ENCODE results near the gene IL4I1.

Gene IL4I1

DNA sequence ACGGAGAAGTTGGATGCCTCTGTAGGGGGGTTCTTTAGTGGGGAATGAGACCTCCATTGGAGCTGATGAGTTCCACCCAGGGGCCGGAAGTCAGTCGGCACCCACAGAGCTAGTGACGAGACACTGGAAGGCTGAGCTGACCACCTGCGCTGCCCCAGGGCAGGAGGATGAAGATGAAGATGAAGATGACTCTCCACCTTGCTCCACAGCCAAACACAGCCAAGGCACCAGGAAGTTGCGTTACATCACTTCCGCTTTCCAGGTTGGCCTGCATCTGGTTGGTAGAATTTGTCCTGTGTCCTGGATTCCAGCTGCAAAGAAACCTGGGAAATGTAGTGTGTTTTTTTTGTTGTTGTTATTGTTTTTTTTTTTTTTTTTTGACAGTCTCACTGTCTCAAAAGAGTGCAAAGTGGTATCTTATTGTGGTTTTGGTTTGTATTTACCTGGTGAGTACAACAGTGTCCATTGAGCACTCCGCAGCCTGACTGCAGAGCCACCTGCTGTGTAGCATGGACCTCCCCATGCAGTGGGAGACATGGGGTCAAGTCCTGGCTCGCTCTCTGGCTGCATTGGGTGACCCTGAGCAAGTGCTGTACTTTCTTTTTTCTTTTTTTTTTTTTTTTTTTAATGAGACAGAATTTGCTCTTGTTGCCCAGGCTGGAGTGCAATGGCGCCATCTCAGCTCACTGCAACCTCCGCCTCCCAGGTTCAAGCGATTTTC is 17.3 kb downstream of the IL4I1 start:
- no peak for DNase-seq (ENCODE audit: low spot score)

DNA sequence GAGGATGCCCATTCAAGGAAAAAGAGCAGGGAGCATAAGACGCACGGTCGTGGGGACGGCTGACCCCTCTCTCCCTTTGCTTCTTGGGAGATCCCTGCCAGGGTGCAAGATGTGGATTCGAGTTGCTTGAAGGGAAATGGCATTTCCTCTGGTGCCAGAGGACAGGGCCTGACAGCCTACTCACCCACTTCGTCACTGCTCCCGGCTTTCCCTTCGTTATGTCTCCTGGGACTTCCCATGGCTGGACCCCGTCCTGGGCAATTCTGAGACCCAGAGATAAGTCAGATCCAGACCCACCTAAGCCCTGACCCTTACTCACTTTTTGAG is 18.0 kb downstream of the IL4I1 start:
- DNase-seq (ENCODE audit: low spot score), result no peak

DNA sequence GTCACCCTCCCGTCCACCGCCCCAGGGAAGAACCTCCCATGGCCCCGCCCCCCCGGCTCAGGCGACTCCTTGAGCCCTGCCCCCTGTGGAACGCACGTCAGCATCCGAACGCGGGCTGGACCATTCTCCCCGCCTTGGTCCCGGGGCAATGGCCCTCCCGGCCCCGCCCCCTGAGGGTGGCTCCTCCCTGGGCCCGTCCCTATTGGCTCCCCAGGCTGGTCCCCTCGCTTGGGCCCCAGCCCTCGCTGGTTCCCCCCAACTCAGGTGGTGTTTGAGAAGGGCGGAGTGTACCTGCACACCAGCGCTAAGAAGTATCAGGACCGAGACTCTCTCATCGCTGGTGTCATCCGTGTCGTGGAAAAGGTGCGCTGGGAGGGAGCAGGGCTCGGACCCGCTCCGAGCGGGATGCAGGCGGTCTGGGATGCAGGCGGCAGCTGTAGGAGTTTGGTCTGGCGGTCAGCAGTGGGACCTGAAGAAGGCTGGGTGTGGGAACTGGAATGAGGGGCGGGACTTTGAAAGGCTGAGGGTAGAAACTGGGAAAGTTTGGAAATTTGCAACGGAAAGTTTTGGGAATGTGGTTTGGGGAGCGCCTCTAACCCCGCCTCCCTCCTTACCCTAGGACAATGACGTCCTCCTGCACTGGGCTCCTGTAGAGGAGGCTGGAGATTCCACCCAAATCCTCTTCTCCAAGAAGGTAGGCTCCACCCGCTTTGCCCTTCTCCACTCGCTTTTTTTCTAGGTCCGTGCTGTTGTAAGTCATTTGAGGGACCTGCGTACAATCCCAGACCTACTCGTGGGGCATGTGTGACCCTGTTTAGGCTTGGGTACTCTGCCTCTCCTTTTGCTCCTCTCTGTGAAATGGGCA is 18.6 kb downstream of the IL4I1 start:
- DNase-seq (ENCODE audit: low spot score), result peak; percentile 96

DNA sequence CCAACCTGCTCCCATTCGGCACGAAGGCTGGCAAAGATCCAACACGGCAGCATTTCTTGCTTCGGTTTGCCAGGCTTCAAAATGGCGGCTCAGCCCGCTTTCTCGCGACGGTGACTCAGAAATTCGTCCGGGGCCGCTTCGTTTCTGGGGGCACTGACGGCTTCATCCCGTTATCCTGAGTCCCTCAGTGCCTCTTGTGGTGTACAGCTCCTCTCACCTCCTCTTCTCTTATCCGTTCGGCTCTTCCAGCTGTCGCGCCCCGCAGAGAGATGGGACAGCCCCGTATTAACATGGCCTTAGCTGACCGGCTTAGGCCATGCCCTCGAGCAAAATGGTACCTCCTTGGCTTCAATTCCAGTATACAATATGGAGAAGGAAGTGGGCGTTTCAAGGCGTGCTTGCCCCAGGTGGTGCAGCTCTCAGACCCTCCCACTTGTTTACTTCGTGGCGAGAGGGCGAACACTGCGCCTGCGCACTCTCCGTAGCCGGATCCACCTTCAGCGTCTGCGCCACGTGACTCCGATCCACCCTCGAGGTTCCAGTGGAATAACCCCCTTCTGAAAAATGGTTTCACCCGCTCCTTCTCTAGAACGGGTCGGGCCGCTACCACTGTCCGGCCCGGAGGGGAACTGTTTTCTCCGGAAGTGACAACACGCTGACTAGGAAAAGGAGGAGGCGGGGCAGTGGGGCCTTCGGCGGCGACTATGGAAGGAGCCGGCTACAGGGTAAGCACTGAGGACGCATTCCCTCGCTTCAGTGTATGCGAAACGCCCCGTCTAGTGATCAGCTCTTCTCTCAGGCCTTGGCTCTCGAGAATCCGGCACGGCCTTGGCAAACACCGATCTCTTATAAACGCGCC is 19.4 kb downstream of the IL4I1 start, which contains the start of the genes AKT1S1 and TBC1D17:
TSS of gene AKT1S1 (minus strand) at position 336 of the 859 bp plus-strand sequence. CDS start 4,060 bp downstream, outside the sequence.
TSS of gene TBC1D17 (plus strand) at position 683 of the 859 bp plus-strand sequence. CDS start at position 705, 22 bp downstream.
- DNase-seq (ENCODE audit: low spot score), result peak; percentile 100

DNA sequence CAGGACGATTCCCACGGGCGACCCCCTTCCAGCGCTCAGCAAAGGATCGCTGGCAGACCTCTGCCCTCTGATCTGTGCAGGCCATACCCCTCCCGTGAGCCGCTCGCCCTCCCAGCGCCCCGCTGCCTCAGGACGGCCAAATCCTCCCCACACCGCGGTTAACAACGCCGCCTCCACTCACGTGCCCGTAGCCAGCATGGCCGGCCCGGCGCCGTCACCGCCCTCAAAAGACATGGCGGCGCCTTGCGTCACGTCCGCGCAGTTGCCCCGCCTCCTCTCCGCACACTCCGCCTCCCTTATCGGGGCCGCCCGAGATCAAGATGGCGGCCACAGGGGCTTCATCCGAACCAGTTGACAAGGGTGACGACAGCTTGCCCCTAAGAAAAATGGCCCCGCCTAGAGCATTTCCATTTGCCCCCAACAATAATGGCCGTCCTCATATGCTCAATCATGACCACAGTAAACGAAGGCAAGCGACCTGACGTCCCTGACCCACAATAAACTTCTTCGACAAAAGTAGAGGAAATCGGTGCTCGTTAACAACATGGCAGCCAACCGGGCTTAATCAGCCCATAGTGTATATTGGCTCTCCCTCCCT is 20.2 kb downstream of the IL4I1 start:
- peak; percentile 100 for DNase-seq (ENCODE audit: low spot score)

DNA sequence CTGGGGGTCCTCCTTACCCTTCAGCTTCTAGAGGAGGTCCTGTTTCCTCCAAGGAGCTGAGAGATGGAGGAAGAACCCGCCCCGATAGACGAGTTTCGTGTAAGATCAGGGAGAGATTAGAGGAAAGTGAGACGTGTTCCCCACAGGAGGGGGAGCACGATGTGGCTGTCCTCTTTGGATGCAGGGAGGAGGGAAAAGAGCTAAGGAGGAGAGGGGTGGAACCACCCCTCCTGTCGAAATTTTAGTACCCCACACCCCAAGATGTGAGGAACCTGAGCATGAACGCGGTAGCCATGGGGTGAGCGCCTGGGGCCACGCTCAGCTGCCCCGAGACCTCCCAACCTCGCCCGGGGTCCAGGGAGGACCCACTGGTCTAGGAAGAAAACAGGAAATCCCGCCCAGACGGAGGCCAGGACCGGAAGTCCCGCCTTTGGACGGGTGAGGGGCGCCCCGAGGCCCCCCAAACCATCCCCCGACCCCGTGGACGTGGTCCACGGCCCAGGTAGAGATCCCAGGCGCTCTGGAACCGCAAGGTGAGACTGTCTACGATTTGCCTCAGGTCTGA is 20.7 kb downstream of the IL4I1 start:
- DNase-seq (ENCODE audit: low spot score), result peak; percentile 58

DNA sequence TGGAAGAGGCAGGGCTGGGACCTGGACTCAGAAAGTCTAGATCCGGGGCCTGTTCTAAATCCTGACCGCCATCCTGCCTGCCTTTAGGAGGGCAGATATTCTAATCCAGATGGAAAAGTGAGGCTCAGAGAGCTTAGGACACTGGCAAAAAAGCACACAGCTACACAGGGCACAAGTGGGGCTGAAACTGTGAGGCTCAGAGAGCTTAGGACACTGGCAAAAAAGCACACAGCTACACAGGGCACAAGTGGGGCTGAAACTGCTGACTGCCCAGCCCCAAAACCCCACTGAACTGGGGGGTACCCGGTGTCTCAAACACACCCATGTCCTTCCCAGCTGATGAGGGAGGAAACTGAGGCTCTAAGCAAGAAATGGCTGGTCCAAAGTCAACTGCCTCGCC is 21.5 kb downstream of the IL4I1 start:
- no peak for DNase-seq (ENCODE audit: low spot score)

DNA sequence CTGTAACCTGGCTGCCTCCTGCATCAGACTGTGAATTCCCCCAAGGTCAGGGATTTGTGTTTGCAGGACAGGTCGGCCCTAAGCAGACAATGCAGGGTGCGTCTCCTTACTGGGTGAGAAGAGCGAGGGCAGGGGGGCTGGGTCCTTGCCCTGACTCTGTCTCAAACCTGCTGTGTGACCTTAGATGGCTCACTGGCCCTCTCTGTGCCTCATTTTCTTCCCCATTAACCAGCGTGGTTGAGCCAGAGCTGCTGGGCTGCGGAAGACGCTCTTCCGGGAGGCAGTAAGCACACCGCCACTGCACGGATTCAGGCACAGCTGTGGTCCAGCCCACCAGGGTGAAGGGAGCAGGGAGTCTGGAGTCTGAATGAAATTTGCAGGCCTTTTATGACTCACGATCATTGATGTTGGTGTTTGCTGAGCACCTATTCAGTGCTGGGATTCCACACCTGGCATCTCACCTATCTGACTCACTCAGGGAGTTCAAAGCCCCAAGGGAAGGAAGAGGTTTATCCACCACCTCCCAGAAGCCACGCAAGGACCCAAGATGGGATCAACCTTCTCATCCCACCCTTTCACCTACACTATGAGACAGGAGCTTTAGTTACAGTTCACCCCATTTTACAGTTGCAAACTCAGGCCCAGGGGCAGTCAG is 22.1 kb downstream of the IL4I1 start:
- DNase-seq (ENCODE audit: low spot score), result no peak

DNA sequence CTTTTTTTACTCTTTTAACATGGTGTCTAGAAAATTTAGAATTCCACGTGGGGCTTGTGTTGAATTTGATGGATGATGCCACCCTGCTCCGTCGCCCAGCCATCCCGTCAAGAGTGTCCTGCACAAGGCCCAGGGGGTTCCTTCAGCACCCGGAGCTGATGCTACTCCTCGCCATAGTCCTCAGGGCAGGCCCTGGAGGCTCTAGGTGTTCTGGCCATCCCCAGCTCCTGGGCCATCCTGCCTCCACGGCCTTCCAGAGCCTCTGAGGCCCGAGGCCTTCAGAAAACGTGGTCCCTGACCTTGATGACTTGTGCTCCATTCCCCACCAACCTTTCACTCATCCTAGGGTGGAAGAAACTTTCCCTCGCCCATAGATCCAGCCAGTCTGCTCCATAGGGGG is 22.9 kb downstream of the IL4I1 start:
- no peak for DNase-seq (ENCODE audit: low spot score)

DNA sequence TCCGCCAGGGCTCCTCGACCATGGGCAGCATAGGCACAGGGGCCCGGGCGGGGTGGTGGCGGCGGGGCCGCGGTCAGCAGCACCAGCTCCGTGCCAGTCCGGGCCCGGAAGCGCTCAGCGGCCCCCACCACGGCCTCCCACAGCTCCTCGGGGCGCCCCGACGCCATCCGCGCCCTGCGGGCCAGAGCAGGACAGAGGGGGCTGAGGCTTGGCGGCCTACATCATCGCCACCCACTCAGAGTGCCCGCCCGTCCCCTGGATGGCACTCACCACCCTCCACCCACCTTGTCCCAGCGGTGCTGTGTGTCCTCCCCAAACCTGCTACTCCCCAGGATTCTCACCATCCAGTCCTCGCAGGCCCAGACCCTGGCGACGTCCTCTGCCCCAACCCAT is 23.6 kb downstream of the IL4I1 start:
- DNase-seq (ENCODE audit: low spot score), result no peak

DNA sequence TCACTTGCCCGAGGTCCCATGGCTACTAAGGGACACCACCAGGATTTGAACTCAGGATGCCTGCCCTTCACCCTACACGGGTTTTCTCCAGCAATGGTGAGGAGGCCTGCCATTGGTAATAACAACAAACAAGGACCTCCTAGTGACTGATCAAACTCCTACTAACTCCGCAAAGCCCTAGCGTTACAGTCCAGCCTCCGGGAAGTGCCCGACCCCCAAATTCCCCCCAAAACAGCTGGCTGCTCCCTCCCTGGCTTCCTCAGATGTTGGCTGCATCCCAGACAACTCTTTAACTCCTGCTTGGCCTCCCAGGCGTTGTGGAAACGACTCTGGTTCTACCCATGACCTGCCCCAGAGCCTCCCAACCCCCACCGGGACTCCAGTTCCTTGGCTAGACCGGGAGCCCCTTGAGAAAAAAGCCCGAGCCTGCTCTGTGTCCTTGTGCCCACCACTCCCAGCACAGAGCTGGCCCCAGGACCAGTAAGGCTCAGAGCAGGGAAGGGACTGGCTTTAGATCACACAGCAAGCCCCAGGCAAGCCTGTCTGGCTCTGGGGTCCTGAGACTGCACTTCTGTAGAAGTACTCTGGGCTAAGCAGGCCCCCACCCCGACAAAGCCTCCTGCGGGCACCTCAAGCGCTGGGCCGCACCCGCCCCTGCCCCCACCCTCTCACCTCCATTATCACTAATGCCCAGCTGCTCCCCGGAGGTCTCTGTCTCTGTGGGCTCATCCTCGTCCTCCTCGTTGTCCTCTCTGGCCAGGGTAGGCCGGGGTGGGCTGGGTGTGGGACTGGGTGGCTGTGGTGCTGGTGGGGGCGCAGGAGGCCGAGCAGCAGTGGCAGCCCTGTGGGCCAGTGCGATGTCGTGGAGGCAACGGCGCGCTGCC is 24.2 kb downstream of the IL4I1 start:
- no peak for DNase-seq (ENCODE audit: low spot score)

DNA sequence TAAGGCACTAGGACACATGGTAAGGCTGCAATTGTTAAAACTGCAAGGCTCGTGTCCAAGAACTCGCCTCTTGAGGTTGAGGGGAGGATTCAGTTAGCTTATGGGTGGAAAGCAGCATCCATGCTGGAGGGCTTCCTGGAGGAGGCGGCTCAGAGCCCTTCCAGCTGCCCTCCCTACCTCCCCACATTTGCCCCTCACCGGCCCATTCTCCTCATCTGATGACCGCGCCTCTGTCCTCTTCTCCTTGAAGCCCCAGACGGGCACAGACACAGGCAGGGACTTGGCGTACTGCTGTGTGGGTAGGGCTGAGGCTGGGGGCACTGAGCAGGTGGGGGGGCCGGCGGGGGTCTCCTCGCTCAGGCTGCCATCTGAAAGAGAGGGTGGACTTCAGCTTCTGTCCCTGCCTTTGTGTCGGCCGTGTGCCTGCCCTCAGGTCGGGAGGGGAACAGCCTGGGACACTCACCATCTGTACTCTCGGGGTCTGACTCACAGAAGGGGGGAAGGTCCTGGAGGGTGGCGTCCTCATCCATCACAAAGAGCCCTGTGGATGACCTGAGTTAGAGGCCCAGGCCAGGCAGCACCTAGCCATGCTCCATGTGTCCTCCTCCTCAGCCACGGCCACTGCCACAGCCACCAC is 25.2 kb downstream of the IL4I1 start:
- DNase-seq (ENCODE audit: low spot score), result no peak

DNA sequence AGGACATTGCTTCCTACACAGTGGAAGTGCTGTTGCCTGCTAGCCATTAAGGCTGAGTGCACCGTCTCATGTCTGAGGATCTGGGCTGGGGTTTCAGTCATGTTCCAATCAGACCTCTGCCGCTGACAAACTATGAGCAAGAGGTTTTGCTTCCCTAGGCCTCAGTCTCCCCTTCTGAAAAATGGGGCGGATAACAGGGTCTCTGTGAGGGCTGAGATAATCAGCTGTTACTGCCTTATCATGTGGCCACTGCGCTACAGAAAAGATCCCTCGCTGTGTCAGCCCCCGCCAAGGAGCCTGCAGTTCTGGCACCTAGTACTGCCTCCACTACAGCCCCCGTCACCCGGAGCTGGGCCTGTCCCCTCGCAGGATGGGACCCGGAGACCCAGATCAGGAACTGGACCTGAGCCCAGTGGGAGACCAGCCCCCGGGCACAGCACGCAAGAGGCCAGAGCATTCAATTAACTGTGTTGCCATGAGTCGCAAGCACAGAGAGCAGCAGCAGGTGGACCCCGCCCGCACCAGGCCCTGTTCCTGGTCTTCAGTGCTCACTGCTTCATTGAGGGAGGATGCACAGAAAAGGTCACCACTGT is 26.3 kb downstream of the IL4I1 start:
- no peak for DNase-seq (ENCODE audit: low spot score)

DNA sequence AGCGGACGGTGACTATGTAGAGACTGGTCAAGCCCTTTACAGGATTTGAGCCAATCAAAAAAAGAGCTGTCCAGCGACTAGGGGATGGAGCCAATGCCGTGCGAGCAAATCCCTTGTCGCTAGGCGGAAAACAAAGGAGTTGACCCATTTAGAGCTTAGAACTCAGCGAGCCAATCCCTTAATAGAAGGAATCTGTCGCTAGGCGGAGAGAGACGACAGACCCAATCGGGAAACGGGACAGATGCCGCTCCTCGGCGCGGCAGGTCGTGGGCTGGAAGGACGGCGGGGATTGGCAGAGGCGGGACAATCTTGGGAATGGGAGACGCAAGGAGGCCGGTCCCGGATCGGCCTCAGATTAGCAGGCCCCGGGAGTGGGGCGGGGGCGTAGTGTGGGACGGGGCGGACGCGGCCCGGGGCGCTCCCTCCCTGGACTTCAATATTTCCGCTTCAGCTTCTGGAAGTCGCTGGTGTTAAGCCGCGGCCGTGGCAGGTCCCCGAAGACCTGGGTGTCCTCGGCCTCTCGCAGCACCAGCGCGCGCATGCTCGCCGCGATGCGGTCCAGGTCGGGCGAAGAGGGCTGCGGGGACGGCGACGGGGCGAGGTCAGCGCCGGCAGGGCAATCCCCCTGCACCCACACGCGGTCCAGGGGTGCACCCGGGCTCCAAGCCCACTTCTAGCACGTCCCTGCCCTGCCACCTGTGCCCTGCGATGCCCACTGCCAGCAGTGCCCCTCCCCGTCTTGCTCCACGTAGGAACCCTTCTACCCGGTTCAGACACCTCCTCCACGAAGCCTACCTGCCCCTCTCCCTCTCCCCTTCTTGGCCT is 27.0 kb downstream of the IL4I1 start:
- DNase-seq (ENCODE audit: low spot score), result peak; percentile 100

DNA sequence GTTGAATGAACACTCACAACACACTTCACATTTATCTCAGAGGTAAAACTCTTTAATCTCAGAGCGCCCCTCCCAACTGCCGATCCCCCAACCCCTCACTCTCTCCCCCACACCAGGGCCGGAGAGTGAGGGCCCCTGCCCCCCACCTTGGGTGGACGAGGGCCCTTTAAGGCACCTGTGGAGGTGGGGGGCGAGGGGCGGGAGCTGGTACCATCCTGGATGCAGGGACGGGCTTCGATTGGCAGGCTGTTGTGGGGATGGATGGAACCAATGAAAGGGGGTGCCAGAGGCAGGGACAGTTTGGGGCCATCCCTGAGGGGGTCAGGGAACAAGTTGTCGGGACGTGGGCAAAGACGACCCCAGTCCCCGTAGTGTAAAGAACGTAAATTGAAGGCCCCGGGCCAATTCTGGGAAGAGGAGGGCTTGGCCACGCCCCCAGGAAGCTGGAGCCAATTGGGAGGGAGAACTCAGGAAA is 27.6 kb downstream of the IL4I1 start:
- no peak for DNase-seq (ENCODE audit: low spot score)

DNA sequence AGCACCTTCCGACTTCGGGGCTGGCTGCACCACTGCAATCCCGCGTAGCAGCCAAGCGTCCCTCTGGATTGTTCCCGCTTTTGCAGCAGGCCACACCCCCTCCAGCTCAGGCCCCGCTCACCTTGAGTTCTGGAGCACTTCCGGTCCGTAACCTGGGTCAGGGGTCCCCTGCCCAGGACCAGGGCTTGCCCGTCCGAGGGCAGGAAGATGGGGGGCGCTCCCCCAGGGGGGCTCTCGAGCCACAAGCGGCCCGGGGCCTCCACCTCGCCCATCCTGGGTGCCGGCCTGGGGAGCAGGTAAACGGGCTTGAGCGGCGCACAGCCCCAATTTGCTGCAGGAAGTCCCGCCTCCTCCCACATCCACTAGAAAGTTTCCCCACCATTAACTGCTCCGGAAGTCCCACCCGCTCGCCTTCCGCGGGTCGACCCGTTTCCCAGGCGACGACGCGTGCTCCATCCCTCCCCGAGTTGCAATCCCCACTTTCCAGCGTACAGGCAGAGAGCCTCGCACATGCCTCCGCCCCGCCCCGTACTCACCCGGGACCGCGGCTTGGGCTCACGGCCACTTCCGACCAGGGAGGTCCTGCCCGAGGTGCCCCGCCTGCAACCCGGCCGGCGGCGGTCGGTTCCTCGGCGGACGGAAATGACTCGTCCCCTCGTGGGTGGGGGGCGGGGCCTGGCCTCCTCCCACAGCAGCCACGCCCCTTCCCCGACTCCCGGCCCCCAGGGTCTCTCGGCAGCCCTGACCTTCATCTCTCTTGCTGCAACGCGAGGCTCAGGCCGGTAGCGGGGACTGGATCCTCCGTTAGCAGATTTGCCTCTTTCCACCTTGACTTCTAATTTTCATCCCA is 29.5 kb downstream of the IL4I1 start, which contains the start of gene PNKP:
TSS of gene PNKP (minus strand) at position 644 of the 850 bp plus-strand sequence. CDS start at position 272, 372 bp downstream.
- DNase-seq (ENCODE audit: low spot score), result peak; percentile 90

DNA sequence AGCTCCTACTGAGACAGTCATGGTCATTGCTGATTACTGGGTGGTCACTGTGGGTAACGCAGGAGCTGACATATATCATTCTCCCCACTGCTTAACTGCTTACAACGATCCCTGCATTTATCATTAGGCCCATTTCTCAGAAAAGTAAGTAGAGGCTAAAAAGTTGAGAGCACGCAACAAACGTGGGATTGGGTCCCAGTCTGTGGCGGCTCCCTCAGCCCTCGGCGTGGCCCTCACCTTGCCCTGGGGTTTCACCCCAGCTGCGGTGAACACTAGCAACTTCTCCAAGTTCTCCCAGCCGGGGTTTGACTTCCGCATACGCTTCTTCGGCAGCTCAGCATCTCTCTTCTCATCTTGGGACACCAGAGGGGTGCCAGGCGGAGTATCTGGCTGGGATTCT is 31.8 kb downstream of the IL4I1 start:
- no peak for DNase-seq (ENCODE audit: low spot score)
